ENCODE data around the gene C11orf97. TPM values are rescaled to one million over a fixed set of nuclear protein-coding genes. Genes with fewer than 3 reads are reported as not detected.

The C11orf97 gene
- total and polyA plus RNA-seq, 2 donors (not counting 3 experiments of a cell fraction or from before 2014, with no cell fraction given) = not detected

GRCh38 chr11:94472916-94473799 lies 39.1 kb upstream of the C11orf97 start:
- ChIA-PET CTCF (no interaction called here), POLR2A (no interaction called here)
- BruUV-seq (replicated peaks) = no TSS peak
- Histone ChIP-seq H2AFZ (ENCODE audit: low read depth, low read length) (no peak overlapping the region), H3K4me3 (replicated peaks in 1 of 3; ENCODE audit: insufficient read depth in 1 of 3, low read depth in 1 of 3, low read length in 3 of 3) (no peak overlapping the region), H3K9me3 (replicated peaks; ENCODE audit: control insufficient read depth, insufficient read depth, low read length) (no peaks in the 10 kb centered on the region), H3K79me2 (ENCODE audit: control insufficient read depth, insufficient read depth, low read length) (no peaks in the 10 kb centered on the region), H3K27me3 (ENCODE audit: control insufficient read depth in 2 of 2, insufficient read depth in 2 of 2, low read length in 2 of 2) (no peaks in the 10 kb centered on the region), H3K9me1 (replicated peaks; ENCODE audit: control insufficient read depth, extremely low read depth, insufficient read depth, low read length) (peaks cover 3% of the 10 kb centered on the region), H3K36me3 (ENCODE audit: control insufficient read depth in 2 of 2, extremely low read depth in 1 of 2, insufficient read depth in 2 of 2, low read length in 2 of 2) (peaks cover 0 to 3% of the 10 kb centered on the region in 2 experiments), H3K9ac (replicated peaks; ENCODE audit: extremely low read depth, insufficient read depth, low read length) (no peak overlapping the region), H3K27ac (ENCODE audit: insufficient read depth, low read depth, low read length) (no peak overlapping the region), H3K4me2 (ENCODE audit: insufficient read depth, low read length) (no peak overlapping the region), H4K20me1 (replicated peaks; ENCODE audit: control insufficient read depth, extremely low read depth, insufficient read depth, low read length) (no peaks in the 10 kb centered on the region), H3K4me1 (ENCODE audit: control insufficient read depth, extremely low read depth, insufficient read depth, low read length) (no peaks in the 10 kb centered on the region)
- no peak for FAIRE-seq
- TF ChIP-seq POLR2A (IDR thresholded peaks at IDR 0.05; ENCODE audit: low read depth, low read length) (no peak), GATA2 (IDR thresholded peaks at IDR 0.05; ENCODE audit: insufficient read depth, insufficient read length, low read depth, low read length) (no peak), FOS (IDR thresholded peaks at IDR 0.05; ENCODE audit: borderline replicate concordance, insufficient read depth, low read length) (no peak), EZH2 (IDR thresholded peaks at IDR 0.05; ENCODE audit: borderline replicate concordance, low read depth, low read length, severe bottlenecking) (no peak), MYC (IDR thresholded peaks at IDR 0.05; ENCODE audit: low read depth, low read length) (no peak), CTCF (IDR thresholded peaks at IDR 0.05; ENCODE audit: extremely low read depth in 1 of 2, insufficient read depth in 1 of 2, low read depth in 1 of 2, low read length in 2 of 2) (no peak), POLR2AphosphoS5 (IDR thresholded peaks at IDR 0.05; ENCODE audit: insufficient read depth, low read depth, low read length) (no peak), JUN (IDR thresholded peaks at IDR 0.05; ENCODE audit: borderline replicate concordance, insufficient read depth, insufficient read length, low read depth) (no peak)
- TF ChIP-seq, protein P1, sequence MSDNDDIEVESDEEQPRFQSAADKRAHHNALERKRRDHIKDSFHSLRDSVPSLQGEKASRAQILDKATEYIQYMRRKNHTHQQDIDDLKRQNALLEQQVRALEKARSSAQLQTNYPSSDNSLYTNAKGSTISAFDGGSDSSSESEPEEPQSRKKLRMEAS (IDR thresholded peaks at IDR 0.05; ENCODE audit: insufficient read depth, insufficient read length) = no peak
- dilution Hi-C loops (cut with MboI; ENCODE audit: extremely low pct_ligation_motif_present, low sequenced_read_pairs) = no loop called here
- intact Hi-C loops (cut with micrococcal nuclease) = no loop called here
- DNase-seq (ENCODE audit: low read depth, low spot score) = no peak
